ENCODE measurements around the gene RSRP1. TPM values are rescaled to one million over a fixed set of nuclear protein-coding genes. Genes with fewer than 3 reads are reported as not detected.

The RSRP1 gene
- total and polyA plus RNA-seq, 2 of the 13 experiments (the other 11 are each of a cell fraction or from before 2014, with no cell fraction given), result 43.9 to 52.8 TPM

DNA sequence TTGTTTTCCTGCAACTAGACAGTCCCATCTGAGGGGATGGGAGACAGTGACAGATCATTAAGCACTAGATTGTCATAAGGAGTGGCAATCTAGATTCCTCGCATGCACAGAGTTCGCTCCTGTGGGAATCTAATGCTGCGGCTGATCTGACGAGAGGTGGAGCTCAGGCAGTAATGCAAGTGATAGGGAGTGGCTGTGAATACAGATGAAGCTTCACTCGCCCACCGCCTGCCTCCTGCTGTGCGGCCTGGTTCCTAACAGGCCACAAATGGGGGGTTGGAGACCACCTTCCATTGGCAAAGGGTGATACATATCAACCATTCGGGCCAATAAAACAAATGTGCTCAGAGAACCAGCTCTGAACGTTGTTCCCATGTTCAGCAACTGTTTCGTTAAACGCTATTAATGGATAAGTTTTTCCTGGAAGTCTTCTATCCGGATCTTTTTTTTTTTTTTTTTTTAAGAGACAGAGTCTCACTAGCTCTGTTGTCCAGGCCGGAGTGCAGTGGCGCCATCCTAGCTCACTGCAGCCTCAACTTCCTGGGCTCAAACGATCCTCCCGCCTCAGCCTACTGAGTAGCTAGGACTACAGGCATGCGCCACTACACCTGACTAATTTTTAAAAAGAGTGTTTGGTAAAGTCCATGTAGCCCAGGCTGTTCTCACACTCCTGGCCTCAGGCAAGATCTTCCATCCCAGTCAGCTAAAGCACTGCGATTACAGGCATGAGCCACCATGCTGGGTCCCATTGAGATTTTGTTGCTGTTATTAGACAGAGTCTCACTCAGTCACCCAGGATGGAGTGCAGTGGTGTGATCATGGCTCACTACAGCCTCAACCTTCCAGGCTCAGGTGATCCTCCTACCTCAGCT, 8.7 kb upstream of the RSRP1 start:
- DNase-seq (ENCODE audit: low spot score), result no peak
- ChIA-PET CTCF (ENCODE audit: low intra/inter-chr PET ratio, low total read pairs) (no interaction called here), POLR2A (interaction anchor here (1.3 kb wide), 1 partner anchor 9 kb away, joined by 3 read pairs; the partner anchor contains the start of gene RSRP1)
- Histone ChIP-seq H3K4me3 (replicated peaks in 1 of 3; ENCODE audit: insufficient read depth in 1 of 3, low read depth in 2 of 3, low read length in 3 of 3) (no peak overlapping the region), H3K9ac (ENCODE audit: insufficient read depth, low read depth, low read length) (no peak overlapping the region), H3K79me2 (ENCODE audit: insufficient read depth, low read length) (no peaks in the 10 kb centered on the region), H3K27ac (ENCODE audit: extremely low read length, insufficient read depth, low read length) (no peak overlapping the region), H4K20me1 (ENCODE audit: insufficient read depth, low read length) (no peaks in the 10 kb centered on the region), H3K36me3 (replicated peaks in 1 of 2; ENCODE audit: control insufficient read depth in 1 of 2, insufficient read depth in 2 of 2, low read length in 2 of 2) (no peaks in the 10 kb centered on the region), H3K27me3 (ENCODE audit: control insufficient read depth in 1 of 2, insufficient read depth in 2 of 2, low read length in 2 of 2) (no peaks in the 10 kb centered on the region), H3K4me1 (ENCODE audit: insufficient read depth, low read length) (peaks cover 17% of the 10 kb centered on the region), H3K9me3 (ENCODE audit: low read length) (no peaks in the 10 kb centered on the region), H2AFZ (ENCODE audit: low read length) (no peak overlapping the region), H3K4me2 (ENCODE audit: low read depth, low read length) (no peak overlapping the region)
- BruUV-seq (replicated peaks), result no TSS peak
- TF ChIP-seq, protein P1, sequence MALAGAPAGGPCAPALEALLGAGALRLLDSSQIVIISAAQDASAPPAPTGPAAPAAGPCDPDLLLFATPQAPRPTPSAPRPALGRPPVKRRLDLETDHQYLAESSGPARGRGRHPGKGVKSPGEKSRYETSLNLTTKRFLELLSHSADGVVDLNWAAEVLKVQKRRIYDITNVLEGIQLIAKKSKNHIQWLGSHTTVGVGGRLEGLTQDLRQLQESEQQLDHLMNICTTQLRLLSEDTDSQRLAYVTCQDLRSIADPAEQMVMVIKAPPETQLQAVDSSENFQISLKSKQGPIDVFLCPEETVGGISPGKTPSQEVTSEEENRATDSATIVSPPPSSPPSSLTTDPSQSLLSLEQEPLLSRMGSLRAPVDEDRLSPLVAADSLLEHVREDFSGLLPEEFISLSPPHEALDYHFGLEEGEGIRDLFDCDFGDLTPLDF (CRISPR knock-in tag; IDR thresholded peaks at IDR 0.05), result no peak
- no peak for TF ChIP-seq ZFP37 (CRISPR knock-in tag; IDR thresholded peaks at IDR 0.05; ENCODE audit: borderline replicate concordance)
- TF ChIP-seq MIXL1 (CRISPR knock-in tag; IDR thresholded peaks at IDR 0.05), result no peak
- TF ChIP-seq ZBTB38 (CRISPR knock-in tag; IDR thresholded peaks at IDR 0.05), result 0 out of 2 replicates have a peak, but pooled peaks have one; percentile 31
- TF ChIP-seq, protein P2, sequence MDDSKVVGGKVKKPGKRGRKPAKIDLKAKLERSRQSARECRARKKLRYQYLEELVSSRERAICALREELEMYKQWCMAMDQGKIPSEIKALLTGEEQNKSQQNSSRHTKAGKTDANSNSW (CRISPR knock-in tag; IDR thresholded peaks at IDR 0.05; ENCODE audit: borderline replicate concordance), result no peak
- TF ChIP-seq IKZF1 (IDR thresholded peaks at IDR 0.05), result no peak
- TF ChIP-seq, protein P3, sequence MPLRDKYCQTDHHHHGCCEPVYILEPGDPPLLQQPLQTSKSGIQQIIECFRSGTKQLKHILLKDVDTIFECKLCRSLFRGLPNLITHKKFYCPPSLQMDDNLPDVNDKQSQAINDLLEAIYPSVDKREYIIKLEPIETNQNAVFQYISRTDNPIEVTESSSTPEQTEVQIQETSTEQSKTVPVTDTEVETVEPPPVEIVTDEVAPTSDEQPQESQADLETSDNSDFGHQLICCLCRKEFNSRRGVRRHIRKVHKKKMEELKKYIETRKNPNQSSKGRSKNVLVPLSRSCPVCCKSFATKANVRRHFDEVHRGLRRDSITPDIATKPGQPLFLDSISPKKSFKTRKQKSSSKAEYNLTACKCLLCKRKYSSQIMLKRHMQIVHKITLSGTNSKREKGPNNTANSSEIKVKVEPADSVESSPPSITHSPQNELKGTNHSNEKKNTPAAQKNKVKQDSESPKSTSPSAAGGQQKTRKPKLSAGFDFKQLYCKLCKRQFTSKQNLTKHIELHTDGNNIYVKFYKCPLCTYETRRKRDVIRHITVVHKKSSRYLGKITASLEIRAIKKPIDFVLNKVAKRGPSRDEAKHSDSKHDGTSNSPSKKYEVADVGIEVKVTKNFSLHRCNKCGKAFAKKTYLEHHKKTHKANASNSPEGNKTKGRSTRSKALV (CRISPR knock-in tag; IDR thresholded peaks at IDR 0.05), result no peak
- no peak for FAIRE-seq
- 89% methylated on average over 17 of the region's 18 CpGs for WGBS (ENCODE audit: low lambda C conversion rate)
- in situ Hi-C loops (cut with HindIII; ENCODE audit: extremely low pct_ligation_motif_present, low pct_unique_long_range_greater_than_20kb) (no loop called here), intact Hi-C loops (cut with micrococcal nuclease; ENCODE audit: unreplicated experiment) (no loop called here)
- ATAC-seq, result no peak
